Lower leg skin (tissue), 3 donors: ENCODE results near the gene WDTC1.

Experiments
- CTCF ChIP-seq, 3 donors: fragments of 450-650 bp; IDR thresholded peaks; one replicate each; pipeline ENCODE4 v1.5.1; 2016; ENCODE audit warnings: antibody characterized with exemption in 3 of 3, mild to moderate bottlenecking in 3 of 3, moderate library complexity in 2 of 3
- POLR2A ChIP-seq, 2 donors: fragments of 450-650 bp; IDR thresholded peaks; one replicate each; pipeline ENCODE4 v1.6.1; 2016 to 2017; ENCODE audit warnings: antibody characterized with exemption in 2 of 2, mild to moderate bottlenecking in 1 of 2, moderate library complexity in 1 of 2

DNA sequence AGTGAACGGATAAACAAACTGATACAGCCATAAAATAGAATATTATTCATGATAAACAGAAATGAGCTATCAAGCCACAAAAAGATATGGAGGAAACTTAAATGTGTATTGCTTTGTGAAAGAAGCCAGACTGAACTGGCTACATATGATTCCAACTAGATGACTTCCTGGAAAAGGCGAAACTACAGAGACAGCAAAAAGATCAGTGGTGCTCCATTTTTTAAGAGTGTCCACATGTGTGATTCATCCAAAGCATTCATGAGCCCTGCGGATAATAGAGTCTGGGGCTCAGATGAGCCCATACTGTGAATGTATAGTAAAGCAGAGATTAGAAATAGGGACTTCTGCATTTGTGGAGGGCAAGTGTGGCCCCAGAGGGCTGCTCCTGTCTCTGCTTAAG, 79.7 kb downstream of the WDTC1 start:
- TF ChIP-seq CTCF (IDR thresholded peaks at IDR 0.05) (no peak), POLR2A (IDR thresholded peaks at IDR 0.05) (no peak)
